GM19397 (cell line): ENCODE measurements around the gene RAB7A.
"Not testable (repeated sequence)": the region's sequence is repeated elsewhere in the genome, so short reads cannot be mapped to it uniquely, and the experiment has no call there.

Source experiments
- ATAC-seq: cut with Tn5 transposase; IDR thresholded peaks from one replicate; pipeline ENCODE4 v1.9.1; 2021; ENCODE audit warnings: mild to moderate bottlenecking, moderate library complexity; ENCODE audit not compliant: unreplicated experiment

RAB7A gene

GRCh38 chr3:128815318-128816064 lies 89.5 kb downstream of the RAB7A start:
- ATAC-seq: no peak

GRCh38 chr3:128818186-128818787 lies 92.3 kb downstream of the RAB7A start:
- no peak for ATAC-seq

- ATAC-seq: no peak
These were observed 94.4 kb downstream of the RAB7A start for GRCh38 chr3:128820252-128820839.

- ATAC-seq: no peak
These were observed 97.0 kb downstream of the RAB7A start for GRCh38 chr3:128823008-128823407.

- ATAC-seq: no peak
These were observed 97.6 kb downstream of the RAB7A start for GRCh38 chr3:128823631-128824030.

GRCh38 chr3:128824132-128824850 lies 98.3 kb downstream of the RAB7A start:
- ATAC-seq: no peak

GRCh38 chr3:128825117-128825725 lies 99.2 kb downstream of the RAB7A start:
- no peak for ATAC-seq

GRCh38 chr3:128829087-128829486 lies 103.1 kb downstream of the RAB7A start:
- ATAC-seq: not testable (repeated sequence)

GRCh38 chr3:128829925-128830625 lies 104.1 kb downstream of the RAB7A start:
- not testable (repeated sequence) for ATAC-seq

GRCh38 chr3:128830762-128831161 lies 104.8 kb downstream of the RAB7A start:
- not testable (repeated sequence) for ATAC-seq

GRCh38 chr3:128832979-128833378 lies 107.0 kb downstream of the RAB7A start:
- ATAC-seq: not testable (repeated sequence)

GRCh38 chr3:128835096-128835495 lies 109.1 kb downstream of the RAB7A start:
- no peak for ATAC-seq

- no peak for ATAC-seq
These were observed 116.2 kb downstream of the RAB7A start for GRCh38 chr3:128841926-128842920.

GRCh38 chr3:128844502-128844901 lies 118.5 kb downstream of the RAB7A start:
- ATAC-seq: no peak

GRCh38 chr3:128845119-128845777 lies 119.3 kb downstream of the RAB7A start:
- ATAC-seq: no peak

GRCh38 chr3:128845778-128846485 lies 119.9 kb downstream of the RAB7A start:
- peak; percentile 65 for ATAC-seq

- no peak for ATAC-seq
These were observed 120.5 kb downstream of the RAB7A start for GRCh38 chr3:128846486-128846891.
